Measurements from ENCODE around the gene ADGRG6. TPM values are rescaled to one million over a fixed set of nuclear protein-coding genes. Genes with fewer than 3 reads are reported as not detected.

The ADGRG6 gene
- total RNA-seq, 4 donors from 2014 or later: 1.5 to 6.0 (median 3.2) TPM

DNA sequence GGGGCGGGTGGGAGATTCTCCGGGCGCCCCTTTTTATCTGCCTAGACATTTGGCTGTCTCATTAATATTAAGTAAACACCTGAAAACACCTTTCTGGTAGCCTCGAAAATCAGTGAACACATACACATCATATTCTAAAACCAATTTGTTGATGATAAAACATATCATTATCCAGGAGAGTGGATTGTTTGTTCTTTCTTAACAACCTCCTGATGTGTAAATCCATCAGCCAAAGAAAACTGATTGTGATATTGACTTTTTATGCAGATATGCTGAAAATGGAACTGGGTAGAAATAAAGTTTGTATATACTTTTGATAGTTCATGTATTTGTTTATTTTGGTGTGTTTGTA, 75.7 kb downstream of the ADGRG6 start:
- ATAC-seq (no peak), DNase-seq (no peak)
- in situ Hi-C loops (cut with MboI; ENCODE audit: low sequenced_read_pairs in 4 of 4) (loop anchor here in 3 of 4 donors (25.0 kb wide), 2 partner anchors 215 to 240 kb away; partner anchors contain the start of genes GJE1 (in 2 of the 3), NMBR (in 2 of the 3) and VTA1 (in 2 of the 3)), intact Hi-C loops (cut with DNase I; ENCODE audit: low total_unique reads) (no loop called here)
- Histone ChIP-seq H3K4me1 (no peaks in the 10 kb centered on the region), H3K4me3 (no peak overlapping the region), H3K9me3 (no peaks in the 10 kb centered on the region), H3K36me3 (no peaks in the 10 kb centered on the region), H3K27me3 (no peaks in the 10 kb centered on the region), H3K27ac (no peak overlapping the region)
- TF ChIP-seq, protein P1, sequence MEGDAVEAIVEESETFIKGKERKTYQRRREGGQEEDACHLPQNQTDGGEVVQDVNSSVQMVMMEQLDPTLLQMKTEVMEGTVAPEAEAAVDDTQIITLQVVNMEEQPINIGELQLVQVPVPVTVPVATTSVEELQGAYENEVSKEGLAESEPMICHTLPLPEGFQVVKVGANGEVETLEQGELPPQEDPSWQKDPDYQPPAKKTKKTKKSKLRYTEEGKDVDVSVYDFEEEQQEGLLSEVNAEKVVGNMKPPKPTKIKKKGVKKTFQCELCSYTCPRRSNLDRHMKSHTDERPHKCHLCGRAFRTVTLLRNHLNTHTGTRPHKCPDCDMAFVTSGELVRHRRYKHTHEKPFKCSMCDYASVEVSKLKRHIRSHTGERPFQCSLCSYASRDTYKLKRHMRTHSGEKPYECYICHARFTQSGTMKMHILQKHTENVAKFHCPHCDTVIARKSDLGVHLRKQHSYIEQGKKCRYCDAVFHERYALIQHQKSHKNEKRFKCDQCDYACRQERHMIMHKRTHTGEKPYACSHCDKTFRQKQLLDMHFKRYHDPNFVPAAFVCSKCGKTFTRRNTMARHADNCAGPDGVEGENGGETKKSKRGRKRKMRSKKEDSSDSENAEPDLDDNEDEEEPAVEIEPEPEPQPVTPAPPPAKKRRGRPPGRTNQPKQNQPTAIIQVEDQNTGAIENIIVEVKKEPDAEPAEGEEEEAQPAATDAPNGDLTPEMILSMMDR (IDR thresholded peaks at IDR 0.05 in 4 of 5, conservative IDR thresholded peaks at IDR 0.05 in 1 of 5): no peak
- TF ChIP-seq POLR2A (IDR thresholded peaks at IDR 0.05): no peak

DNA sequence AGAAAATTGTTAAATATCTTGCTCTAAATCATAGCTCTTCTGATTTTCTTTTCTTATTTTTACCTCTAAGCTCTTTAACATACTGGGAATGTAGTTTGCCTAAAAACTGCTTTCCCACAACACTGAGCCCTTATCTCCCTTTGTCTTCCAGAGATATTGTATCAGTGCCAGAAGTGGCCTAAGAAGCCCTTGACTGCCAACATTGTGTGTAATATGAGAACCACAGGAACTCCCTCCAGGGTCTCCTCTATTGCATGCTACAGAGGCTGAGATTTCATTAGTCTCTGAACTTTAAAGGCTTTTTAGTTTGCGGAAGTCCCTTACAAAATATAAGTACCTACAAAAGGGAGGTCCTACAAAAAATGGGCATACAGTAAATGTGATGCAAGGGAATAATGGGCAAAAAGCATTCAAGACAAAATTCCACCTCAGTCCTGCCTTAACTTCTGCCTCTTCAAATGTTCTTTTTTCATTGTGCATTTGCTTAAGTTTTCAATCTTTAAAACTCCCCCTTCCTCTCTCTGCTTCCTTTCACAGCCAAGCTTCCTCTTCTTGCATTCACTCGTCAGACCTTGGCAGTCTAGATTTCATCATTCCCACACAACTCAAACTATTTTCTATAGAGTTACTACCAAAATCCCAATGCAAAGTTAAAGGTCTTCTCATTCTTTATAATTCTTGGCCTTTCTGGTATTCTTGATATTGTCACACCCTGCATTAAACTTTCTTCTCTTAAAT, 76.5 kb downstream of the ADGRG6 start:
- H3K27ac ChIP-seq: no peak overlapping the region
- H3K36me3 ChIP-seq: no peaks in the 10 kb centered on the region
- ATAC-seq (peak in 1 of 2 donors; percentile 33), DNase-seq (no peak)
- in situ Hi-C loops (cut with MboI; ENCODE audit: low sequenced_read_pairs in 4 of 4): loop anchor here in 3 of 4 donors (25.0 kb wide), 2 partner anchors 216 to 241 kb away; partner anchors contain the start of genes GJE1 (in 2 of the 3), NMBR (in 2 of the 3) and VTA1 (in 2 of the 3)
- H3K4me3 ChIP-seq: no peak overlapping the region
- H3K27me3 ChIP-seq: no peaks in the 10 kb centered on the region
- no peaks in the 10 kb centered on the region for H3K9me3 ChIP-seq
- H3K4me1 ChIP-seq: no peaks in the 10 kb centered on the region
- intact Hi-C loops (cut with DNase I; ENCODE audit: low total_unique reads): no loop called here
- TF ChIP-seq, protein P1 (IDR thresholded peaks at IDR 0.05 in 4 of 5, conservative IDR thresholded peaks at IDR 0.05 in 1 of 5): no peak
- no peak for TF ChIP-seq POLR2A (IDR thresholded peaks at IDR 0.05)

DNA sequence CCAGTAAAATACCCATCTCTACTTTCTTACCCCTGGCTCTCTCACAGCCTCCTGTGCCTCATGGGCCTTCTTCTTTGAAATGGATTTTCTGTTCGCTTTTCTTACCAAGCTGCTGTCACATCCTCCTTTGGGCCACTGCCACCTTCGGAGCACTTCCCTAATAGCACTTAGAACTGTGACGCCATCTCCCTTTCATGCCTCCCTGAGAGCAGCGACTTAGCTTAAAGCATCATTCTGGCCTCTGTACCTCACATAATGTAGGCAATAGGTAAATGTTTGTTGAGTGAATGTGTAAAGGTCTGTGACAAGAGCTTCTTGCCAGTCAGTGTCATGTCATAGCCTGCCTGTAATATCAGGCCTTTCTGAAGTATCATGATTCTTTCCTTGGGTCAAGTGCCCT, 78.8 kb downstream of the ADGRG6 start:
- ATAC-seq: no peak

GRCh38 chr6:142381181-142381580, 79.4 kb downstream of the ADGRG6 start:
- intact Hi-C loops (cut with DNase I; ENCODE audit: low total_unique reads): no loop called here
- H3K9me3 ChIP-seq: no peaks in the 10 kb centered on the region
- H3K4me1 ChIP-seq: no peaks in the 10 kb centered on the region
- in situ Hi-C loops (cut with MboI; ENCODE audit: low sequenced_read_pairs in 4 of 4): loop anchor here (10.0 to 25.0 kb wide), 3 partner anchors 219 to 244 kb away; partner anchors contain the start of genes NMBR (in 3 of the 4), VTA1 (in 3 of the 4) and GJE1 (in 2 of the 4)
- no peak overlapping the region for H3K27ac ChIP-seq
- TF ChIP-seq POLR2A (IDR thresholded peaks at IDR 0.05): no peak
- TF ChIP-seq, protein P1 (IDR thresholded peaks at IDR 0.05 in 4 of 5, conservative IDR thresholded peaks at IDR 0.05 in 1 of 5): no peak
- ATAC-seq: no peak
- no peak overlapping the region for H3K4me3 ChIP-seq
- no peaks in the 10 kb centered on the region for H3K36me3 ChIP-seq
- DNase-seq: no peak
- H3K27me3 ChIP-seq: no peaks in the 10 kb centered on the region

More for the DNA sequence above, 78.8 kb downstream of the ADGRG6 start:
- in situ Hi-C loops (cut with MboI; ENCODE audit: low sequenced_read_pairs in 4 of 4): loop anchor here (10.0 to 25.0 kb wide), 3 partner anchors 218 to 243 kb away; partner anchors contain the start of genes NMBR (in 3 of the 4), VTA1 (in 3 of the 4) and GJE1 (in 2 of the 4)
- DNase-seq: peak in 1 of 2 donors; percentile 21
- no peak overlapping the region for H3K27ac ChIP-seq
- TF ChIP-seq, protein P1 (IDR thresholded peaks at IDR 0.05 in 4 of 5, conservative IDR thresholded peaks at IDR 0.05 in 1 of 5): no peak
- no peak for TF ChIP-seq POLR2A (IDR thresholded peaks at IDR 0.05)
- no peaks in the 10 kb centered on the region for H3K4me1 ChIP-seq
- intact Hi-C loops (cut with DNase I; ENCODE audit: low total_unique reads): no loop called here
- no peaks in the 10 kb centered on the region for H3K27me3 ChIP-seq
- H3K4me3 ChIP-seq: no peak overlapping the region
- no peaks in the 10 kb centered on the region for H3K9me3 ChIP-seq
- no peaks in the 10 kb centered on the region for H3K36me3 ChIP-seq
